HG03108 (cell line): Measurements from ENCODE around the gene CUL1.
A peak's percentile ranks its signal among the peaks of the same experiment; 100 is the strongest.

ENCODE experiments used
- ATAC-seq: cut with Tn5 transposase; IDR thresholded peaks from one replicate; pipeline ENCODE4 v1.9.1; 2021; ENCODE audit warnings: moderate library complexity; ENCODE audit not compliant: unreplicated experiment

CUL1 gene

GRCh38 chr7:148698397-148699023 is at the start of gene CUL1:
TSS of gene CUL1 (plus strand) at chr7:148698903. CDS start at chr7:148730123, 31,220 bp downstream.
- ATAC-seq, result peak; percentile 57

- no peak for ATAC-seq
Observed at GRCh38 chr7:148650232-148650858, 48.4 kb upstream of the CUL1 start.

- ATAC-seq, result no peak
Observed at GRCh38 chr7:148652773-148653172, 45.9 kb upstream of the CUL1 start.

GRCh38 chr7:148657929-148658328 is 40.8 kb upstream of the CUL1 start:
- no peak for ATAC-seq

- ATAC-seq, result no peak
Observed at GRCh38 chr7:148661471-148661870, 37.2 kb upstream of the CUL1 start.

- no peak for ATAC-seq
Observed at GRCh38 chr7:148662646-148663045, 36.1 kb upstream of the CUL1 start.

GRCh38 chr7:148664324-148664723 is 34.4 kb upstream of the CUL1 start:
- ATAC-seq, result no peak

GRCh38 chr7:148665221-148665620 is 33.5 kb upstream of the CUL1 start:
- ATAC-seq, result no peak

- no peak for ATAC-seq
Observed at GRCh38 chr7:148669927-148670326, 28.8 kb upstream of the CUL1 start.

- no peak for ATAC-seq
Observed at GRCh38 chr7:148670374-148670773, 28.3 kb upstream of the CUL1 start.

- ATAC-seq, result no peak
Observed at GRCh38 chr7:148670807-148671206, 27.9 kb upstream of the CUL1 start.

GRCh38 chr7:148672041-148672440 is 26.7 kb upstream of the CUL1 start:
- ATAC-seq, result no peak

GRCh38 chr7:148674689-148675088 is 24.0 kb upstream of the CUL1 start:
- no peak for ATAC-seq

- no peak for ATAC-seq
Observed at GRCh38 chr7:148676291-148676690, 22.4 kb upstream of the CUL1 start.

- ATAC-seq, result no peak
Observed at GRCh38 chr7:148681821-148682220, 16.9 kb upstream of the CUL1 start.

- no peak for ATAC-seq
Observed at GRCh38 chr7:148684289-148684830, 14.3 kb upstream of the CUL1 start.

- ATAC-seq, result no peak
Observed at GRCh38 chr7:148686312-148686937, 12.3 kb upstream of the CUL1 start.

GRCh38 chr7:148687555-148687954 is 11.1 kb upstream of the CUL1 start:
- no peak for ATAC-seq

GRCh38 chr7:148688526-148688925 is 10.2 kb upstream of the CUL1 start:
- no peak for ATAC-seq

GRCh38 chr7:148693651-148694050 is 5.1 kb upstream of the CUL1 start:
- no peak for ATAC-seq

GRCh38 chr7:148694631-148695030 is 4.1 kb upstream of the CUL1 start:
- no peak for ATAC-seq

GRCh38 chr7:148695953-148696352 is 2.8 kb upstream of the CUL1 start:
- no peak for ATAC-seq
